CD14-positive monocyte (primary cell): ENCODE results near the gene SMAD6. TPM values are rescaled to one million over a fixed set of nuclear protein-coding genes. Genes with fewer than 3 reads are reported as not detected.

ENCODE experiments used
- DNase-seq, 3 donors: peaks; one replicate each; pipeline ENCODE4 v3.0.0-alpha.2; 2011 to 2022
- H2AFZ ChIP-seq: 2 replicates; pipeline ENCODE4 v1.6.0; 2012; ENCODE audit warnings: mild to moderate bottlenecking, low read depth, low read length, inconsistent platforms; ENCODE audit not compliant: insufficient read depth, poor library complexity, severe bottlenecking
- H3K27ac ChIP-seq, 2 donors: 1 replicate in 1 of 2; 2 replicates in 1 of 2; pipeline ENCODE4 v1.5.1; 2012 to 2013; ENCODE audit warnings: low read length in 2 of 2, control low read depth in 1 of 2, inconsistent platforms in 1 of 2, low read depth in 1 of 2, mild to moderate bottlenecking in 1 of 2
- H3K27me3 ChIP-seq, 2 donors: one replicate each; pipeline versions ENCODE4 v1.6.0 to v1.6.1; 2011 to 2013; ENCODE audit warnings: low read length in 2 of 2; ENCODE audit not compliant: control insufficient read depth in 2 of 2, insufficient read depth in 2 of 2
- H3K36me3 ChIP-seq, 2 donors: replicated peaks in 1 of 2; 1 replicate in 1 of 2; 2 replicates in 1 of 2; pipeline versions ENCODE4 v1.5.1 to v1.6.1; 2012 to 2013; ENCODE audit warnings: low read length in 2 of 2, control low read depth in 1 of 2, inconsistent platforms in 1 of 2, mild to moderate bottlenecking in 1 of 2; ENCODE audit not compliant: insufficient read depth in 2 of 2, control insufficient read depth in 1 of 2
- H3K4me1 ChIP-seq, 2 donors: 1 replicate in 1 of 2; 2 replicates in 1 of 2; pipeline versions ENCODE4 v1.5.1 to v1.6.1; 2012 to 2013; ENCODE audit warnings: low read length in 2 of 2, control low read depth in 1 of 2, inconsistent platforms in 1 of 2, mild to moderate bottlenecking in 1 of 2, moderate library complexity in 1 of 2; ENCODE audit not compliant: insufficient read depth in 2 of 2, control insufficient read depth in 1 of 2
- H3K4me2 ChIP-seq: replicated peaks from 2 replicates; pipeline ENCODE3; 2012; ENCODE audit warnings: low read length, moderate library complexity, mild to moderate bottlenecking; ENCODE audit not compliant: poor library complexity, severe bottlenecking; ENCODE audit errors: extremely low read depth
- H3K4me3 ChIP-seq, 3 experiments: fragments of 200-600 bp in 1 of 3; sonication (generic) in 1 of 3; replicated peaks in 1 of 3; 1 replicate in 2 of 3; 2 replicates in 1 of 3; pipeline ENCODE4 v1.5.1; 2011 to 2013; ENCODE audit warnings: low read length in 3 of 3, mild to moderate bottlenecking in 3 of 3, control low read depth in 2 of 3, low read depth in 2 of 3, inconsistent platforms in 1 of 3, moderate library complexity in 1 of 3
- H3K79me2 ChIP-seq: 2 replicates; pipeline ENCODE4 v1.6.0; 2012; ENCODE audit warnings: mild to moderate bottlenecking, control low read depth, inconsistent platforms, low read length, moderate library complexity; ENCODE audit not compliant: insufficient read depth
- H3K9ac ChIP-seq: 2 replicates; pipeline ENCODE4 v1.6.0; 2017; ENCODE audit warnings: low read length, mild to moderate bottlenecking; ENCODE audit not compliant: insufficient read depth, poor library complexity, severe bottlenecking
- H3K9me3 ChIP-seq, 2 donors: replicated peaks in 1 of 2; 1 replicate in 1 of 2; 2 replicates in 1 of 2; pipeline versions ENCODE4 v1.5.1 to v1.6.1; 2012 to 2013; ENCODE audit warnings: low read length in 2 of 2, control low read depth in 1 of 2; ENCODE audit not compliant: control insufficient read depth in 1 of 2, insufficient read depth in 1 of 2
- H4K20me1 ChIP-seq: 2 replicates; pipeline ENCODE4 v1.6.0; 2012; ENCODE audit warnings: mild to moderate bottlenecking, low read length, control low read depth, moderate library complexity; ENCODE audit not compliant: insufficient read depth
- H3K27ac Mint-ChIP-seq, 7 donors: one replicate each; pipeline ENCODE4 v1.8.0; 2020; ENCODE audit warnings: mild to moderate bottlenecking in 7 of 7, mixed read lengths in 7 of 7, moderate library complexity in 6 of 7, inconsistent platforms in 2 of 7
- H3K27me3 Mint-ChIP-seq, 3 donors: one replicate each; pipeline ENCODE4 v1.8.0; 2021 to 2022; ENCODE audit warnings: low read depth in 3 of 3, mild to moderate bottlenecking in 3 of 3, mixed read lengths in 3 of 3, moderate library complexity in 3 of 3, inconsistent platforms in 1 of 3
- H3K36me3 Mint-ChIP-seq, 2 donors: one replicate each; pipeline ENCODE4 v1.8.0; 2020; ENCODE audit warnings: mixed read lengths in 2 of 2, inconsistent platforms in 1 of 2, mild to moderate bottlenecking in 1 of 2
- H3K4me1 Mint-ChIP-seq: one replicate; pipeline ENCODE4 v1.8.0; 2020; ENCODE audit warnings: mild to moderate bottlenecking, mixed read lengths
- H3K4me3 Mint-ChIP-seq, 2 donors: one replicate each; pipeline ENCODE4 v1.8.0; 2020; ENCODE audit warnings: mild to moderate bottlenecking in 2 of 2, mixed read lengths in 2 of 2, moderate library complexity in 1 of 2
- H3K9me3 Mint-ChIP-seq, 7 donors: one replicate each; pipeline ENCODE4 v1.8.0; 2020 to 2022; ENCODE audit warnings: mixed read lengths in 7 of 7, mild to moderate bottlenecking in 6 of 7, moderate library complexity in 6 of 7, inconsistent platforms in 2 of 7
- WGBS: methylation state at CpG from one replicate; pipeline ENCODE4 v1.1.5; 2013; ENCODE audit warnings: missing lambda C conversion rate; ENCODE audit not compliant: insufficient coverage; 5-methylcytosine and 5-hydroxymethylcytosine counted together
- intact Hi-C, 2 donors: fragments of 100-400 bp; cut with micrococcal nuclease; formaldehyde crosslinking; loops; one replicate each; pipeline versions ENCODE4 v1.15.0 to v1.15.1; 2023
- polyA plus RNA-seq, 3 donors: library from polyadenylated mRNA; depleted of rRNA in 1 of 3; unstranded in 2 of 3; stranded (reverse) in 1 of 3; fragments of 300-500 nt in 2 of 3; fragments of >200 nt in 1 of 3; fragmentation: Illumina TruSeq in 2 of 3; gene quantifications; 1 replicate in 2 of 3; 2 replicates in 1 of 3; pipeline ENCODE4 v1.2.3, GENCODE V29; 2012 to 2021
- TF ChIP-seq, protein P1 (sequence below): fragments of 200-600 bp; IDR thresholded peaks from one replicate; pipeline ENCODE4 v1.8.0; 2022; ENCODE audit warnings: antibody characterized with exemption, mild to moderate bottlenecking

The SMAD6 gene
- polyA plus RNA-seq, 3 donors: 0.31 TPM; not detected in 2

DNA sequence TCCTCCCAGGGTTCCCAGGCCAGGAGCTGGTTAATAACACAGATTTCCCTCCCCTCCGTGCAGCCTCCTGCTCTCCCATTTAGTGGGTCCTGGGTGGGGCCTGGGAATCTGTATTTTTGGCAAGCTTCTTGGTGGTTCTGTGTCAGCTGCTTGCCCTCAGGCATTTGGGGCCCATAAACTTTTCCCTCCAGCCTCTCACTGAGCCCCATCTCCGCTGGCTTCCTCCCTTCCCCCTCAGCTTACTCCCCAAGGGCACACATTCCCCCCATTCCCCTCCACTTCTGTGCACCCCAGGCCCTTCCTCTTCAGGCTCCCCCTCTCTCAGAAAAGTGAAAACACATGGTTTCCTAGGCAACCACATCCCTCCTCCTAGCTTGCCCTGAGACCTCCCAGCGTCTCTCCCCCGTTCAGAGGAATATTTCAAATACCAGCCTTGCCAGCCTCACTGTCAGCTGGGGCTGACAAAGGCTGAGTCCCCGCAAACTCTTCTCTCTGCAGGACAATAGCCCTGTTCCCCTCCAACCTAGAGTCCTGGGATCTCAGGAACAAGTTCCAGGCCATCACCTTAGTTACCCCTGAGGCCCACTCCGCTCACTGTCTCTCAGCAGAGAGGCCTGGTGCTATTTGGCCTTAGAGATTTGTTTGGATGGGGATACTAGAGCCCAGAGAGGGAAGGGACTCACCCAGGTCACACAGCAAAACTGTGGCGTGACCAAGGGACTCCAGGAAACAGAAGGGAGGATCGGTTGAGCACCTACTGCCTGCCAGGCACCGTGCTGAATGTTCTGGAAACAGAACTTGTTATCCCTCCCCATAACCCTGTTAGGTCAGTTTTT is 44.6 kb upstream of the SMAD6 start:
- Mint-ChIP-seq H3K27ac (no peak overlapping the region), H3K4me1 (peaks cover 10% of the 10 kb centered on the region), H3K27me3 (peaks cover 6 to 29% (median 19%) of the 10 kb centered on the region in 3 donors), H3K9me3 (peaks cover 0 to 3% (median 0%) of the 10 kb centered on the region in 7 donors), H3K36me3 (peaks cover 0 to 1% of the 10 kb centered on the region in 2 donors), H3K4me3 (no peak overlapping the region)
- H3K9me3 ChIP-seq: no peaks in the 10 kb centered on the region
- no peak overlapping the region for H3K4me2 ChIP-seq
- TF ChIP-seq, protein P1, sequence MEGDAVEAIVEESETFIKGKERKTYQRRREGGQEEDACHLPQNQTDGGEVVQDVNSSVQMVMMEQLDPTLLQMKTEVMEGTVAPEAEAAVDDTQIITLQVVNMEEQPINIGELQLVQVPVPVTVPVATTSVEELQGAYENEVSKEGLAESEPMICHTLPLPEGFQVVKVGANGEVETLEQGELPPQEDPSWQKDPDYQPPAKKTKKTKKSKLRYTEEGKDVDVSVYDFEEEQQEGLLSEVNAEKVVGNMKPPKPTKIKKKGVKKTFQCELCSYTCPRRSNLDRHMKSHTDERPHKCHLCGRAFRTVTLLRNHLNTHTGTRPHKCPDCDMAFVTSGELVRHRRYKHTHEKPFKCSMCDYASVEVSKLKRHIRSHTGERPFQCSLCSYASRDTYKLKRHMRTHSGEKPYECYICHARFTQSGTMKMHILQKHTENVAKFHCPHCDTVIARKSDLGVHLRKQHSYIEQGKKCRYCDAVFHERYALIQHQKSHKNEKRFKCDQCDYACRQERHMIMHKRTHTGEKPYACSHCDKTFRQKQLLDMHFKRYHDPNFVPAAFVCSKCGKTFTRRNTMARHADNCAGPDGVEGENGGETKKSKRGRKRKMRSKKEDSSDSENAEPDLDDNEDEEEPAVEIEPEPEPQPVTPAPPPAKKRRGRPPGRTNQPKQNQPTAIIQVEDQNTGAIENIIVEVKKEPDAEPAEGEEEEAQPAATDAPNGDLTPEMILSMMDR: no peak
- WGBS: 64% methylated on average over 3 of the region's 9 CpGs
- H3K4me3 ChIP-seq: no peak overlapping the region
- no peak overlapping the region for H2AFZ ChIP-seq
- no peak overlapping the region for H3K27ac ChIP-seq
- H3K4me1 ChIP-seq: peaks cover 2 to 5% of the 10 kb centered on the region in 2 donors
- peaks cover 0 to 12% of the 10 kb centered on the region in 2 donors for H3K27me3 ChIP-seq
- H3K9ac ChIP-seq: no peak overlapping the region
- no peaks in the 10 kb centered on the region for H3K79me2 ChIP-seq
- H4K20me1 ChIP-seq: no peaks in the 10 kb centered on the region
- intact Hi-C loops: no loop called here
- no peaks in the 10 kb centered on the region for H3K36me3 ChIP-seq
- DNase-seq: no peak

GRCh38 chr15:66658044-66658443 is 44.0 kb upstream of the SMAD6 start:
- no peak overlapping the region for H3K9ac ChIP-seq
- H2AFZ ChIP-seq: no peak overlapping the region
- intact Hi-C loops: no loop called here
- WGBS: no CpG with 5 or more reads among the region's 5 CpGs
- Mint-ChIP-seq H3K9me3 (peaks cover 0 to 3% (median 0%) of the 10 kb centered on the region in 7 donors), H3K27me3 (peaks cover 6 to 27% (median 19%) of the 10 kb centered on the region in 3 donors), H3K4me3 (no peak overlapping the region), H3K27ac (no peak overlapping the region), H3K36me3 (peaks cover 0 to 1% of the 10 kb centered on the region in 2 donors), H3K4me1 (peaks cover 10% of the 10 kb centered on the region)
- no peaks in the 10 kb centered on the region for H3K36me3 ChIP-seq
- TF ChIP-seq, protein P1: no peak
- no peaks in the 10 kb centered on the region for H3K79me2 ChIP-seq
- H3K9me3 ChIP-seq: no peaks in the 10 kb centered on the region
- H3K4me2 ChIP-seq: no peak overlapping the region
- H3K27me3 ChIP-seq: peaks cover 0 to 12% of the 10 kb centered on the region in 2 donors
- H3K27ac ChIP-seq: no peak overlapping the region
- DNase-seq: no peak
- no peak overlapping the region for H3K4me3 ChIP-seq
- H3K4me1 ChIP-seq: peaks cover 2 to 5% of the 10 kb centered on the region in 2 donors
- H4K20me1 ChIP-seq: no peaks in the 10 kb centered on the region
